ENCODE results near the gene ISM1. TPM values are rescaled to one million over a fixed set of nuclear protein-coding genes. Genes with fewer than 3 reads are reported as not detected.

ISM1 gene
- total RNA-seq, 1 experiment from 2014 or later, result not detected

- Mint-ChIP-seq H3K4me1 (ENCODE audit: low read depth, unreplicated experiment) (no peaks in the 10 kb centered on the region), H3K27me3 (ENCODE audit: unreplicated experiment) (peaks cover 18% of the 10 kb centered on the region), H3K36me3 (ENCODE audit: insufficient read depth, unreplicated experiment) (no peaks in the 10 kb centered on the region), H3K27ac (ENCODE audit: unreplicated experiment) (no peak overlapping the region), H3K4me3 (ENCODE audit: low read depth, unreplicated experiment) (no peak overlapping the region), H3K9me3 (ENCODE audit: low read depth, unreplicated experiment) (no peaks in the 10 kb centered on the region)
- CTCF ChIA-PET, result interaction anchor here (0.6 kb wide), 1 partner anchor 32 kb away, joined by 5 read pairs; no protein-coding TSS in a partner anchor
- intact Hi-C loops (cut with micrococcal nuclease; ENCODE audit: unreplicated experiment), result no loop called here
- TF ChIP-seq CTCF (IDR thresholded peaks at IDR 0.05; ENCODE audit: unreplicated experiment), result no peak
- DNase-seq, result no peak
- no TSS peak for BruUV-seq (replicated peaks)
Measured at GRCh38 chr20:13297147-13297899, 76.2 kb downstream of the ISM1 start.

GRCh38 chr20:13298692-13299373 is 77.8 kb downstream of the ISM1 start:
- no peaks in the 10 kb centered on the region for H3K9me3 Mint-ChIP-seq (ENCODE audit: low read depth, unreplicated experiment)
- H3K4me1 Mint-ChIP-seq (ENCODE audit: low read depth, unreplicated experiment), result no peaks in the 10 kb centered on the region
- CTCF ChIA-PET, result no interaction called here
- no TSS peak for BruUV-seq (replicated peaks)
- TF ChIP-seq CTCF (IDR thresholded peaks at IDR 0.05; ENCODE audit: unreplicated experiment), result no peak
- H3K36me3 Mint-ChIP-seq (ENCODE audit: insufficient read depth, unreplicated experiment), result no peaks in the 10 kb centered on the region
- H3K27ac Mint-ChIP-seq (ENCODE audit: unreplicated experiment), result no peak overlapping the region
- intact Hi-C loops (cut with micrococcal nuclease; ENCODE audit: unreplicated experiment), result no loop called here
- peaks cover 18% of the 10 kb centered on the region for H3K27me3 Mint-ChIP-seq (ENCODE audit: unreplicated experiment)
- DNase-seq, result no peak
- H3K4me3 Mint-ChIP-seq (ENCODE audit: low read depth, unreplicated experiment), result no peak overlapping the region

- peaks cover 17% of the 10 kb centered on the region for H3K27me3 Mint-ChIP-seq (ENCODE audit: unreplicated experiment)
- H3K9me3 Mint-ChIP-seq (ENCODE audit: low read depth, unreplicated experiment), result no peaks in the 10 kb centered on the region
- no peak for TF ChIP-seq CTCF (IDR thresholded peaks at IDR 0.05; ENCODE audit: unreplicated experiment)
- CTCF ChIA-PET, result no interaction called here
- intact Hi-C loops (cut with micrococcal nuclease; ENCODE audit: unreplicated experiment), result no loop called here
- no peak overlapping the region for H3K27ac Mint-ChIP-seq (ENCODE audit: unreplicated experiment)
- H3K36me3 Mint-ChIP-seq (ENCODE audit: insufficient read depth, unreplicated experiment), result no peaks in the 10 kb centered on the region
- H3K4me1 Mint-ChIP-seq (ENCODE audit: low read depth, unreplicated experiment), result no peaks in the 10 kb centered on the region
- BruUV-seq (replicated peaks), result no TSS peak
- no peak for DNase-seq
- H3K4me3 Mint-ChIP-seq (ENCODE audit: low read depth, unreplicated experiment), result no peak overlapping the region
Measured at GRCh38 chr20:13299401-13299800, 78.3 kb downstream of the ISM1 start.

- DNase-seq, result no peak
- intact Hi-C loops (cut with micrococcal nuclease; ENCODE audit: unreplicated experiment), result no loop called here
- no peak overlapping the region for H3K4me3 Mint-ChIP-seq (ENCODE audit: low read depth, unreplicated experiment)
- H3K27me3 Mint-ChIP-seq (ENCODE audit: unreplicated experiment), result no peaks in the 10 kb centered on the region
- H3K27ac Mint-ChIP-seq (ENCODE audit: unreplicated experiment), result no peak overlapping the region
- CTCF ChIA-PET, result interaction anchor here (1.1 kb wide), 1 partner anchor 244 kb away, joined by 3 read pairs; no protein-coding TSS in a partner anchor
- no peaks in the 10 kb centered on the region for H3K4me1 Mint-ChIP-seq (ENCODE audit: low read depth, unreplicated experiment)
- H3K36me3 Mint-ChIP-seq (ENCODE audit: insufficient read depth, unreplicated experiment), result no peaks in the 10 kb centered on the region
- no peaks in the 10 kb centered on the region for H3K9me3 Mint-ChIP-seq (ENCODE audit: low read depth, unreplicated experiment)
- no TSS peak for BruUV-seq (replicated peaks)
- no peak for TF ChIP-seq CTCF (IDR thresholded peaks at IDR 0.05; ENCODE audit: unreplicated experiment)
Measured at GRCh38 chr20:13301596-13301995, 80.5 kb downstream of the ISM1 start.
